BE2C (cell line): ENCODE data around the gene ZNF628.

Source experiments
- DNase-seq: peaks from one replicate; pipeline ENCODE4 v3.0.0-alpha.2; 2020
- H3K27me3 ChIP-seq: fragments of 250-450 bp; sonication (Bioruptor Pico); 2 replicates; pipeline ENCODE4 v1.5.1; 2020; ENCODE audit warnings: mild to moderate bottlenecking
- H3K36me3 ChIP-seq: fragments of 250-450 bp; sonication (Bioruptor Pico); 2 replicates; pipeline ENCODE4 v1.5.1; 2020; ENCODE audit warnings: mild to moderate bottlenecking
- H3K4me1 ChIP-seq: fragments of 250-450 bp; sonication (Bioruptor Pico); 2 replicates; pipeline ENCODE4 v1.5.1; 2020
- H3K4me3 ChIP-seq: 2 replicates; pipeline ENCODE4 v1.5.1; 2011; ENCODE audit warnings: low read depth, low read length
- H3K9me3 ChIP-seq: fragments of 250-450 bp; sonication (Bioruptor Pico); 2 replicates; pipeline ENCODE4 v1.5.1; 2020
- CTCF ChIP-seq: IDR thresholded peaks from 2 replicates; pipeline ENCODE4 v1.5.1; 2012; ENCODE audit warnings: mild to moderate bottlenecking, low read depth, low read length

The ZNF628 gene

GRCh38 chr19:55457683-55458457 lies 18.5 kb upstream of the ZNF628 start:
- Histone ChIP-seq H3K4me3 (no peak overlapping the region), H3K36me3 (peaks cover 3% of the 10 kb centered on the region; the same call in 1 of the 2 replicates), H3K4me1 (peaks cover 10% of the 10 kb centered on the region), H3K9me3 (no peaks in the 10 kb centered on the region), H3K27me3 (no peaks in the 10 kb centered on the region)
- no peak for DNase-seq
- TF ChIP-seq CTCF: no peak

GRCh38 chr19:55459551-55459949 lies 16.9 kb upstream of the ZNF628 start:
- no peaks in the 10 kb centered on the region for H3K27me3 ChIP-seq
- DNase-seq: no peak
- no peaks in the 10 kb centered on the region for H3K9me3 ChIP-seq
- H3K36me3 ChIP-seq: peaks cover 3% of the 10 kb centered on the region; the same call in 1 of the 2 replicates
- H3K4me1 ChIP-seq: peaks cover 10% of the 10 kb centered on the region
- H3K4me3 ChIP-seq: peak overlapping the region; percentile 79
- no peak for TF ChIP-seq CTCF

- Histone ChIP-seq H3K4me3 (peak overlapping the region; percentile 79), H3K4me1 (peaks cover 10% of the 10 kb centered on the region)
Observed at GRCh38 chr19:55459950-55460657, 16.3 kb upstream of the ZNF628 start.

GRCh38 chr19:55460670-55461258 lies 15.7 kb upstream of the ZNF628 start:
- no peak for TF ChIP-seq CTCF
- H3K9me3 ChIP-seq: no peaks in the 10 kb centered on the region
- H3K27me3 ChIP-seq: no peaks in the 10 kb centered on the region
- no peaks in the 10 kb centered on the region for H3K36me3 ChIP-seq
- peaks cover 10% of the 10 kb centered on the region for H3K4me1 ChIP-seq
- DNase-seq: peak; percentile 93
- H3K4me3 ChIP-seq: peak overlapping the region; percentile 79

More at GRCh38 chr19:55459950-55460657, 16.3 kb upstream of the ZNF628 start:
- no peaks in the 10 kb centered on the region for H3K27me3 ChIP-seq
- no peak for DNase-seq
- TF ChIP-seq CTCF: no peak
- H3K9me3 ChIP-seq: no peaks in the 10 kb centered on the region
- peaks cover 2% of the 10 kb centered on the region; the same call in 1 of the 2 replicates for H3K36me3 ChIP-seq

- Histone ChIP-seq H3K27me3 (no peaks in the 10 kb centered on the region), H3K4me1 (peaks cover 10% of the 10 kb centered on the region), H3K4me3 (peak within 1 kb of the TSS; percentile 79), H3K36me3 (no peaks in the 10 kb centered on the region), H3K9me3 (no peaks in the 10 kb centered on the region)
- peak; percentile 100 for DNase-seq
- no peak for TF ChIP-seq CTCF
Observed at GRCh38 chr19:55461259-55461973, 15.0 kb upstream of the ZNF628 start, which contains the start of gene ISOC2. Gene ISOC2 (minus strand): TSS chr19:55461642. CDS start chr19:55456486, 5,156 bp downstream.
